ENCODE measurements around the gene UCK1.

Gene UCK1

GRCh38 chr9:131528886-131529505 is 2.1 kb downstream of the UCK1 start:
- Histone ChIP-seq H3K9me2 (replicated peaks; ENCODE audit: control insufficient read depth, low read length) (no peaks in the 10 kb centered on the region), H3F3A (ENCODE audit: control insufficient read depth, insufficient read depth) (no peaks in the 10 kb centered on the region), H3K27ac (ENCODE audit: low read depth, low read length) (no peak overlapping the region), H3K36me3 (ENCODE audit: control insufficient read depth, low read length) (peaks cover 57% of the 10 kb centered on the region), H3K4me3 (ENCODE audit: low read length) (no peak overlapping the region), H3K79me2 (ENCODE audit: control insufficient read depth, low read length) (peaks cover 16% of the 10 kb centered on the region), H3K27me3 (ENCODE audit: control insufficient read depth, low read length) (no peaks in the 10 kb centered on the region), H3K9me3 (ENCODE audit: control insufficient read depth, insufficient read depth, low read length) (no peaks in the 10 kb centered on the region), H4K20me1 (ENCODE audit: control insufficient read depth, insufficient read depth, low read depth, low read length) (no peaks in the 10 kb centered on the region), H3K4me1 (ENCODE audit: control insufficient read depth, low read length) (peaks cover 13% of the 10 kb centered on the region), H3K4me2 (ENCODE audit: low read length) (no peak overlapping the region)
- TF ChIP-seq EZH2phosphoT487 (IDR thresholded peaks at IDR 0.05; ENCODE audit: borderline replicate concordance, low read length), result no peak

GRCh38 chr9:131528186-131528585 is 2.9 kb downstream of the UCK1 start:
- peaks cover 13% of the 10 kb centered on the region for H3K4me1 ChIP-seq (ENCODE audit: control insufficient read depth, low read length)
- H3K9me2 ChIP-seq (replicated peaks; ENCODE audit: control insufficient read depth, low read length), result no peaks in the 10 kb centered on the region
- no peaks in the 10 kb centered on the region for H3K27me3 ChIP-seq (ENCODE audit: control insufficient read depth, low read length)
- H3K27ac ChIP-seq (ENCODE audit: low read depth, low read length), result no peak overlapping the region
- TF ChIP-seq EZH2phosphoT487 (IDR thresholded peaks at IDR 0.05; ENCODE audit: borderline replicate concordance, low read length) (no peak), CTCF (IDR thresholded peaks at IDR 0.05; ENCODE audit: low read depth, low read length, poor library complexity, severe bottlenecking) (no peak)
- no peak overlapping the region for H3K4me3 ChIP-seq (ENCODE audit: low read length)
- no peaks in the 10 kb centered on the region for H3K9me3 ChIP-seq (ENCODE audit: control insufficient read depth, insufficient read depth, low read length)
- H3K36me3 ChIP-seq (ENCODE audit: control insufficient read depth, low read length), result peaks cover 65% of the 10 kb centered on the region
- H3K4me2 ChIP-seq (ENCODE audit: low read length), result no peak overlapping the region
- H3F3A ChIP-seq (ENCODE audit: control insufficient read depth, insufficient read depth), result no peaks in the 10 kb centered on the region
- no peaks in the 10 kb centered on the region for H4K20me1 ChIP-seq (ENCODE audit: control insufficient read depth, insufficient read depth, low read depth, low read length)
- peaks cover 16% of the 10 kb centered on the region for H3K79me2 ChIP-seq (ENCODE audit: control insufficient read depth, low read length)

GRCh38 chr9:131525643-131526565 is 5.2 kb downstream of the UCK1 start:
- Histone ChIP-seq H3F3A (ENCODE audit: control insufficient read depth, insufficient read depth) (no peaks in the 10 kb centered on the region), H3K27ac (ENCODE audit: low read depth, low read length) (no peak overlapping the region), H3K4me3 (ENCODE audit: low read length) (no peak overlapping the region), H3K27me3 (ENCODE audit: control insufficient read depth, low read length) (no peaks in the 10 kb centered on the region), H4K20me1 (ENCODE audit: control insufficient read depth, insufficient read depth, low read depth, low read length) (no peaks in the 10 kb centered on the region), H3K36me3 (ENCODE audit: control insufficient read depth, low read length) (peaks cover 86% of the 10 kb centered on the region), H3K4me2 (ENCODE audit: low read length) (no peak overlapping the region), H3K79me2 (ENCODE audit: control insufficient read depth, low read length) (peaks cover 15% of the 10 kb centered on the region), H3K9me2 (replicated peaks; ENCODE audit: control insufficient read depth, low read length) (no peaks in the 10 kb centered on the region), H3K9me3 (ENCODE audit: control insufficient read depth, insufficient read depth, low read length) (no peaks in the 10 kb centered on the region), H3K4me1 (ENCODE audit: control insufficient read depth, low read length) (peaks cover 8% of the 10 kb centered on the region)
- TF ChIP-seq EZH2phosphoT487 (IDR thresholded peaks at IDR 0.05; ENCODE audit: borderline replicate concordance, low read length) (no peak), CTCF (IDR thresholded peaks at IDR 0.05; ENCODE audit: low read depth, low read length, poor library complexity, severe bottlenecking) (no peak)

Data from DOHH2 (cell line).